ENCODE results near the gene DLGAP1.

Gene DLGAP1

GRCh38 chr18:3851159-3851558 is 603.9 kb downstream of the DLGAP1 start:
- no peak overlapping the region for H3K4me3 ChIP-seq (ENCODE audit: low read depth, low read length)
- no peaks in the 10 kb centered on the region for H3K4me1 ChIP-seq (ENCODE audit: control insufficient read depth, insufficient read depth, low read length)
- H3K36me3 ChIP-seq (ENCODE audit: control insufficient read depth, insufficient read depth, low read length), result no peaks in the 10 kb centered on the region
- no peaks in the 10 kb centered on the region for H3K27me3 ChIP-seq (ENCODE audit: control insufficient read depth, insufficient read depth, low read length)
- no peaks in the 10 kb centered on the region for H3K9me3 ChIP-seq (ENCODE audit: control insufficient read depth, insufficient read depth, low read length)
- no peak overlapping the region for H3K27ac ChIP-seq (ENCODE audit: low read depth, low read length)
- no peak overlapping the region for H3K9ac ChIP-seq (ENCODE audit: low read depth, low read length)

- H3K4me1 ChIP-seq (ENCODE audit: control insufficient read depth, insufficient read depth, low read length), result no peaks in the 10 kb centered on the region
These were observed 606.8 kb downstream of the DLGAP1 start for GRCh38 chr18:3848316-3848715.

GRCh38 chr18:3845161-3845560 is 609.9 kb downstream of the DLGAP1 start:
- H3K27ac ChIP-seq (ENCODE audit: low read depth, low read length), result no peak overlapping the region
- no peaks in the 10 kb centered on the region for H3K36me3 ChIP-seq (ENCODE audit: control insufficient read depth, insufficient read depth, low read length)
- H3K27me3 ChIP-seq (ENCODE audit: control insufficient read depth, insufficient read depth, low read length), result no peaks in the 10 kb centered on the region
- no peaks in the 10 kb centered on the region for H3K9me3 ChIP-seq (ENCODE audit: control insufficient read depth, insufficient read depth, low read length)
- no peak overlapping the region for H3K9ac ChIP-seq (ENCODE audit: low read depth, low read length)
- no peak overlapping the region for H3K4me3 ChIP-seq (ENCODE audit: low read depth, low read length)
- H3K4me1 ChIP-seq (ENCODE audit: control insufficient read depth, insufficient read depth, low read length), result no peaks in the 10 kb centered on the region

More at GRCh38 chr18:3848316-3848715, 606.8 kb downstream of the DLGAP1 start:
- no peak overlapping the region for H3K27ac ChIP-seq (ENCODE audit: low read depth, low read length)
- no peak overlapping the region for H3K4me3 ChIP-seq (ENCODE audit: low read depth, low read length)
- H3K9me3 ChIP-seq (ENCODE audit: control insufficient read depth, insufficient read depth, low read length), result no peaks in the 10 kb centered on the region
- no peak overlapping the region for H3K9ac ChIP-seq (ENCODE audit: low read depth, low read length)
- no peaks in the 10 kb centered on the region for H3K36me3 ChIP-seq (ENCODE audit: control insufficient read depth, insufficient read depth, low read length)
- no peaks in the 10 kb centered on the region for H3K27me3 ChIP-seq (ENCODE audit: control insufficient read depth, insufficient read depth, low read length)

- H3K27ac ChIP-seq (ENCODE audit: low read depth, low read length), result no peak overlapping the region
- H3K9me3 ChIP-seq (ENCODE audit: control insufficient read depth, insufficient read depth, low read length), result no peaks in the 10 kb centered on the region
These were observed 612.3 kb downstream of the DLGAP1 start for GRCh38 chr18:3842844-3843243.

GRCh38 chr18:3840766-3841165 is 614.3 kb downstream of the DLGAP1 start:
- Histone ChIP-seq H3K36me3 (ENCODE audit: control insufficient read depth, insufficient read depth, low read length) (no peaks in the 10 kb centered on the region), H3K4me3 (ENCODE audit: low read depth, low read length) (no peak overlapping the region), H3K9me3 (ENCODE audit: control insufficient read depth, insufficient read depth, low read length) (no peaks in the 10 kb centered on the region), H3K9ac (ENCODE audit: low read depth, low read length) (no peak overlapping the region), H3K4me1 (ENCODE audit: control insufficient read depth, insufficient read depth, low read length) (peaks cover 9% of the 10 kb centered on the region), H3K27ac (ENCODE audit: low read depth, low read length) (no peak overlapping the region), H3K27me3 (ENCODE audit: control insufficient read depth, insufficient read depth, low read length) (no peaks in the 10 kb centered on the region; the same call in 1 of the 2 replicates)

More at GRCh38 chr18:3842844-3843243, 612.3 kb downstream of the DLGAP1 start:
- H3K27me3 ChIP-seq (ENCODE audit: control insufficient read depth, insufficient read depth, low read length), result no peaks in the 10 kb centered on the region; the same call in 1 of the 2 replicates
- peaks cover 9% of the 10 kb centered on the region for H3K4me1 ChIP-seq (ENCODE audit: control insufficient read depth, insufficient read depth, low read length)
- no peak overlapping the region for H3K4me3 ChIP-seq (ENCODE audit: low read depth, low read length)
- H3K9ac ChIP-seq (ENCODE audit: low read depth, low read length), result no peak overlapping the region
- no peaks in the 10 kb centered on the region for H3K36me3 ChIP-seq (ENCODE audit: control insufficient read depth, insufficient read depth, low read length)

- Histone ChIP-seq H3K27ac (ENCODE audit: low read depth, low read length) (no peak overlapping the region), H3K27me3 (ENCODE audit: control insufficient read depth, insufficient read depth, low read length) (no peaks in the 10 kb centered on the region; the same call in 1 of the 2 replicates), H3K4me3 (ENCODE audit: low read depth, low read length) (no peak overlapping the region), H3K9me3 (ENCODE audit: control insufficient read depth, insufficient read depth, low read length) (no peaks in the 10 kb centered on the region), H3K4me1 (ENCODE audit: control insufficient read depth, insufficient read depth, low read length) (peaks cover 9% of the 10 kb centered on the region), H3K36me3 (ENCODE audit: control insufficient read depth, insufficient read depth, low read length) (no peaks in the 10 kb centered on the region), H3K9ac (ENCODE audit: low read depth, low read length) (no peak overlapping the region)
These were observed 615.5 kb downstream of the DLGAP1 start for GRCh38 chr18:3839581-3839981.

GRCh38 chr18:3836483-3837335 is 618.4 kb downstream of the DLGAP1 start:
- Histone ChIP-seq H3K4me1 (ENCODE audit: control insufficient read depth, insufficient read depth, low read length) (peaks cover 21% of the 10 kb centered on the region), H3K9ac (ENCODE audit: low read depth, low read length) (no peak overlapping the region), H3K27me3 (ENCODE audit: control insufficient read depth, insufficient read depth, low read length) (no peaks in the 10 kb centered on the region; the same call in 1 of the 2 replicates), H3K36me3 (ENCODE audit: control insufficient read depth, insufficient read depth, low read length) (no peaks in the 10 kb centered on the region), H3K27ac (ENCODE audit: low read depth, low read length) (peak overlapping the region; percentile 0), H3K9me3 (ENCODE audit: control insufficient read depth, insufficient read depth, low read length) (no peaks in the 10 kb centered on the region), H3K4me3 (ENCODE audit: low read depth, low read length) (no peak overlapping the region)

GRCh38 chr18:3832025-3832638 is 623.0 kb downstream of the DLGAP1 start:
- no peaks in the 10 kb centered on the region for H3K27me3 ChIP-seq (ENCODE audit: control insufficient read depth, insufficient read depth, low read length)
- no peaks in the 10 kb centered on the region for H3K9me3 ChIP-seq (ENCODE audit: control insufficient read depth, insufficient read depth, low read length)
- peak overlapping the region; percentile 40 for H3K27ac ChIP-seq (ENCODE audit: low read depth, low read length)
- H3K9ac ChIP-seq (ENCODE audit: low read depth, low read length), result no peak overlapping the region
- H3K36me3 ChIP-seq (ENCODE audit: control insufficient read depth, insufficient read depth, low read length), result no peaks in the 10 kb centered on the region
- no peak overlapping the region for H3K4me3 ChIP-seq (ENCODE audit: low read depth, low read length)
- peaks cover 24% of the 10 kb centered on the region for H3K4me1 ChIP-seq (ENCODE audit: control insufficient read depth, insufficient read depth, low read length)

- Histone ChIP-seq H3K9me3 (ENCODE audit: control insufficient read depth, insufficient read depth, low read length) (no peaks in the 10 kb centered on the region), H3K27me3 (ENCODE audit: control insufficient read depth, insufficient read depth, low read length) (no peaks in the 10 kb centered on the region), H3K27ac (ENCODE audit: low read depth, low read length) (no peak overlapping the region), H3K4me1 (ENCODE audit: control insufficient read depth, insufficient read depth, low read length) (peaks cover 30% of the 10 kb centered on the region), H3K9ac (ENCODE audit: low read depth, low read length) (no peak overlapping the region), H3K4me3 (ENCODE audit: low read depth, low read length) (no peak overlapping the region), H3K36me3 (ENCODE audit: control insufficient read depth, insufficient read depth, low read length) (no peaks in the 10 kb centered on the region)
These were observed 624.5 kb downstream of the DLGAP1 start for GRCh38 chr18:3830604-3831003.

- peak overlapping the region; percentile 59 for H3K27ac ChIP-seq (ENCODE audit: low read depth, low read length)
- H3K9ac ChIP-seq (ENCODE audit: low read depth, low read length), result no peak overlapping the region
- H3K36me3 ChIP-seq (ENCODE audit: control insufficient read depth, insufficient read depth, low read length), result no peaks in the 10 kb centered on the region
- peaks cover 24% of the 10 kb centered on the region for H3K4me1 ChIP-seq (ENCODE audit: control insufficient read depth, insufficient read depth, low read length)
- no peaks in the 10 kb centered on the region for H3K27me3 ChIP-seq (ENCODE audit: control insufficient read depth, insufficient read depth, low read length)
- no peaks in the 10 kb centered on the region for H3K9me3 ChIP-seq (ENCODE audit: control insufficient read depth, insufficient read depth, low read length)
- no peak overlapping the region for H3K4me3 ChIP-seq (ENCODE audit: low read depth, low read length)
These were observed 627.8 kb downstream of the DLGAP1 start for GRCh38 chr18:3827236-3827845.

- H3K4me1 ChIP-seq (ENCODE audit: control insufficient read depth, insufficient read depth, low read length), result peaks cover 25% of the 10 kb centered on the region
- no peak overlapping the region for H3K4me3 ChIP-seq (ENCODE audit: low read depth, low read length)
- H3K9me3 ChIP-seq (ENCODE audit: control insufficient read depth, insufficient read depth, low read length), result no peaks in the 10 kb centered on the region
- H3K9ac ChIP-seq (ENCODE audit: low read depth, low read length), result no peak overlapping the region
- H3K27me3 ChIP-seq (ENCODE audit: control insufficient read depth, insufficient read depth, low read length), result no peaks in the 10 kb centered on the region
- H3K27ac ChIP-seq (ENCODE audit: low read depth, low read length), result no peak overlapping the region
- H3K36me3 ChIP-seq (ENCODE audit: control insufficient read depth, insufficient read depth, low read length), result no peaks in the 10 kb centered on the region
These were observed 629.1 kb downstream of the DLGAP1 start for GRCh38 chr18:3826021-3826420.

All from HUES48 (cell line).